Upper lobe of left lung (tissue), 4 donors: ENCODE results near the gene TSHZ2.

ENCODE experiments used
- POLR2A ChIP-seq, 4 donors: fragments of 450-650 bp; IDR thresholded peaks; one replicate each; pipeline ENCODE4 v1.5.1; 2016 to 2017; ENCODE audit warnings: antibody characterized with exemption in 4 of 4, mild to moderate bottlenecking in 2 of 4
- POLR2AphosphoS5 ChIP-seq, 2 donors: sonication (generic); formaldehyde crosslinking; IDR thresholded peaks; one replicate each; pipeline ENCODE4 v1.5.1; 2017; ENCODE audit warnings: antibody characterized with exemption in 2 of 2
- TF ChIP-seq, protein P1 (sequence below), 6 experiments: fragments of 450-650 bp in 4 of 6; fragments of 200-600 bp in 2 of 6; sonication (generic) in 2 of 6; IDR thresholded peaks; one replicate each; pipeline ENCODE4 v1.5.1; 2016 to 2019; ENCODE audit warnings: antibody characterized with exemption in 6 of 6

GRCh38 chr20:53384392-53384791 is 412.2 kb downstream of the TSHZ2 start:
- TF ChIP-seq, protein P1, sequence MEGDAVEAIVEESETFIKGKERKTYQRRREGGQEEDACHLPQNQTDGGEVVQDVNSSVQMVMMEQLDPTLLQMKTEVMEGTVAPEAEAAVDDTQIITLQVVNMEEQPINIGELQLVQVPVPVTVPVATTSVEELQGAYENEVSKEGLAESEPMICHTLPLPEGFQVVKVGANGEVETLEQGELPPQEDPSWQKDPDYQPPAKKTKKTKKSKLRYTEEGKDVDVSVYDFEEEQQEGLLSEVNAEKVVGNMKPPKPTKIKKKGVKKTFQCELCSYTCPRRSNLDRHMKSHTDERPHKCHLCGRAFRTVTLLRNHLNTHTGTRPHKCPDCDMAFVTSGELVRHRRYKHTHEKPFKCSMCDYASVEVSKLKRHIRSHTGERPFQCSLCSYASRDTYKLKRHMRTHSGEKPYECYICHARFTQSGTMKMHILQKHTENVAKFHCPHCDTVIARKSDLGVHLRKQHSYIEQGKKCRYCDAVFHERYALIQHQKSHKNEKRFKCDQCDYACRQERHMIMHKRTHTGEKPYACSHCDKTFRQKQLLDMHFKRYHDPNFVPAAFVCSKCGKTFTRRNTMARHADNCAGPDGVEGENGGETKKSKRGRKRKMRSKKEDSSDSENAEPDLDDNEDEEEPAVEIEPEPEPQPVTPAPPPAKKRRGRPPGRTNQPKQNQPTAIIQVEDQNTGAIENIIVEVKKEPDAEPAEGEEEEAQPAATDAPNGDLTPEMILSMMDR (IDR thresholded peaks at IDR 0.05), result no peak
- no peak for TF ChIP-seq POLR2A (IDR thresholded peaks at IDR 0.05)
- no peak for TF ChIP-seq POLR2AphosphoS5 (IDR thresholded peaks at IDR 0.05)
